ENCODE results near the gene E2F6. TPM values are rescaled to one million over a fixed set of nuclear protein-coding genes. Genes with fewer than 3 reads are reported as not detected.
A peak's percentile ranks its signal among the peaks of the same experiment; 100 is the strongest.

Gene E2F6
- total and polyA plus RNA-seq, 2 of the 8 experiments (the other 6 are each of a cell fraction or from before 2014, with no cell fraction given): 8.3 to 14.9 TPM

DNA sequence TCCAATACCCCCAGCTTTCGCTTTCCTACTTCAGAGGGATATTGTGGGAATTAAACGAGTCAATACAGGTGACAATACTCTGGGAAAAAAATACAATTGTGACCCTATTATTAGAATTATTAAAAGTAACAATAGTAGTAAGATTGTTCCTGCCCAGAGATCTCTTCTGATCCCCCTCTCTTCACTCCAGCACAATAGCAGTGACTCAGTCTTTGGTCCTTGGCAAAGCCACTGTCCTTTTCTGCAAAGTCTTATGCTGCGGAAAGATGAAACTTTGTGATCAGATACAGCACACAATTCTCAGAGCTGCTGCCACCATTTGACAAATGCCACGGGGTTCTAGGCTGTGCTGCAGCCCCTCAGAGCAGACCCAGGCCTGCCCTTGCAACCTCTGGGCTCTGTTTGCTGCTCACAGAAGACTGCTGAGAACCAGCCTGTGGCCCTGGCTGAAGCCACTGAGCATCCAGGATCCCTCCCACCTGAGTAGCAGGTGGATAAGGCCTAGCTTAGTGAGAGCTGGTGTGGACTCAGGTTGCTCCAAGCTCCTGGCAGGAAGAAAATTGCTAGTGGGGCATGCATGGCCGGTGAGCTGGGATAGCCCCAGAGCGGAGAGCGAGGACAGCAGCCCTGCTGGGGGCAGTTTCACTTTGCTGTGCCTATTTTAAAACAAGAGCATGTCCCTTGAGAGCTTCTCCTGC, 61.4 kb downstream of the E2F6 start:
- DNase-seq (ENCODE audit: low read depth in 1 of 2, low spot score in 2 of 2) (no peak), FAIRE-seq (no peak)
- TF ChIP-seq PHF8 (conservative IDR thresholded peaks at IDR 0.05; ENCODE audit: low read depth, low read length) (no peak), RBBP5 (IDR thresholded peaks at IDR 0.05; ENCODE audit: borderline replicate concordance, low read depth, low read length) (no peak), HDAC6 (IDR thresholded peaks at IDR 0.05; ENCODE audit: low read depth, low read length) (no peak), TEAD4 (IDR thresholded peaks at IDR 0.05; ENCODE audit: low read depth, low read length) (no peak), TAF1 (IDR thresholded peaks at IDR 0.05; ENCODE audit: low read depth, low read length) (no peak), SIX5 (IDR thresholded peaks at IDR 0.05; ENCODE audit: low read depth, low read length) (no peak)
- 75% methylated on average over 7 of the region's 7 CpGs; no CpG with 5 or more reads in 1 of the 2 experiments for WGBS, 2 experiments (ENCODE audit: extremely low coverage in 1 of 2, insufficient coverage in 1 of 2, insufficient read length in 1 of 2, insufficient replicate concordance in 2 of 2, low coverage in 1 of 2, low lambda C conversion rate in 2 of 2, missing lambda C conversion rate in 1 of 2)
- no peaks in the 10 kb centered on the region for H3K79me1 ChIP-seq (ENCODE audit: low read depth, low read length)
- H3K23me2 ChIP-seq (ENCODE audit: low read depth, low read length): no peaks in the 10 kb centered on the region
- H2BK12ac ChIP-seq (ENCODE audit: low read depth, low read length): no peak overlapping the region
- no peak overlapping the region for H2BK15ac ChIP-seq (ENCODE audit: low read length)
- H3K9ac ChIP-seq (replicated peaks in 1 of 4; ENCODE audit: extremely low read depth in 1 of 4, low read depth in 3 of 4, low read length in 3 of 4): no peak overlapping the region
- no peak overlapping the region for H3K27ac ChIP-seq (ENCODE audit: low read depth, low read length)
- H3K18ac ChIP-seq (ENCODE audit: extremely low read depth, low read length): no peak overlapping the region
- H4K20me1 ChIP-seq (replicated peaks in 1 of 2; ENCODE audit: control insufficient read depth in 1 of 2, insufficient read depth in 2 of 2, low read length in 2 of 2): no peaks in the 10 kb centered on the region
- no peak overlapping the region for H3K4me3 ChIP-seq (ENCODE audit: extremely low read depth in 1 of 4, insufficient read depth in 2 of 4, low read depth in 3 of 4, low read length in 4 of 4)
- no peak overlapping the region for H3K4me2 ChIP-seq (ENCODE audit: insufficient read depth in 1 of 2, low read depth in 2 of 2, low read length in 2 of 2)
- no peak overlapping the region for H2AFZ ChIP-seq (ENCODE audit: low read length)
- no peaks in the 10 kb centered on the region; a peak in 1 of 4 replicates for H3K9me3 ChIP-seq (ENCODE audit: insufficient read depth in 2 of 2, low read depth in 1 of 2, low read length in 1 of 2)
- no peak overlapping the region for H3K14ac ChIP-seq (ENCODE audit: insufficient read length)
- ChIA-PET POLR2A (ENCODE audit: partially characterized antibody) (interaction anchor here (1.0 to 1.3 kb wide), 2 partner anchors 9 to 11 kb away, joined by 3 read pairs; no protein-coding TSS in a partner anchor), CTCF (ENCODE audit: partially characterized antibody) (interaction anchor here (0.6 to 3.9 kb wide), 12 partner anchors 8 to 271 kb away, joined by 3 to 22 read pairs (median 4); a partner anchor contains a TSS)
- H4K91ac ChIP-seq (replicated peaks; ENCODE audit: insufficient read length, low read length): no peak overlapping the region
- no peaks in the 10 kb centered on the region for H3K79me2 ChIP-seq (ENCODE audit: control insufficient read depth in 1 of 2, insufficient read depth in 2 of 2, low read length in 2 of 2)
- 0 out of 2 replicates have a peak overlapping the region, but pooled peaks have one; percentile 28 for H2BK20ac ChIP-seq (ENCODE audit: low read length)
- H3K4me1 ChIP-seq (replicated peaks in 1 of 4; ENCODE audit: control insufficient read depth in 3 of 4, insufficient read depth in 4 of 4, low read length in 3 of 4): peaks cover 0 to 6% (median 0%) of the 10 kb centered on the region in 4 experiments; a peak in 2 of 7 replicates
- no peak overlapping the region for H3K56ac ChIP-seq (replicated peaks; ENCODE audit: insufficient read length, low read depth, low read length)
- no peak overlapping the region for H4K5ac ChIP-seq (ENCODE audit: insufficient read length, low read depth, low read length)
- peak overlapping the region; percentile 52; the same call in 1 of the 2 replicates for H4K8ac ChIP-seq (ENCODE audit: extremely low read depth, insufficient read depth, low read length)
- H2BK120ac ChIP-seq (replicated peaks; ENCODE audit: low read depth, low read length): no peak overlapping the region
- H3K23ac ChIP-seq (ENCODE audit: insufficient read length): no peak overlapping the region
- no peaks in the 10 kb centered on the region for H3K36me3 ChIP-seq (ENCODE audit: control insufficient read depth in 2 of 4, insufficient read depth in 4 of 4, low read length in 3 of 4)
- H3K4ac ChIP-seq (replicated peaks; ENCODE audit: insufficient read length, low read depth, low read length): no peak overlapping the region
- H3K27me3 ChIP-seq (replicated peaks in 1 of 4; ENCODE audit: control insufficient read depth in 3 of 4, extremely low read depth in 1 of 4, insufficient read depth in 3 of 4, low read length in 3 of 4): no peaks in the 10 kb centered on the region
- no peak overlapping the region for H2BK5ac ChIP-seq (ENCODE audit: low read depth, low read length)
- no peak overlapping the region for H2AK5ac ChIP-seq (ENCODE audit: low read depth, low read length)

Measured in H1 (cell line).